Measurements from ENCODE around the gene RB1. TPM values are rescaled to one million over a fixed set of nuclear protein-coding genes. Genes with fewer than 3 reads are reported as not detected.

RB1 gene
- total RNA-seq = 10 to 100 TPM; 31.5 to 69.9 TPM
- 10 to 100 TPM in 1 of 2 donors, 1 to 10 TPM in 1; 10.0 to 20.6 TPM for polyA plus RNA-seq
- long read RNA-seq, donor 1, full-length matches to known transcripts = 3 of 69 reads
- long read RNA-seq, donor 1, partial matches to known transcripts = 66 of 69 reads
- long read RNA-seq, donor 1, other reads (novel, unspliced or antisense) = 0 of 69 reads
- long read RNA-seq, donor 2, partial matches to known transcripts = 0 of 1 reads
- long read RNA-seq, donor 2, other reads (novel, unspliced or antisense) = 0 of 1 reads
- long read RNA-seq, donor 3, full-length matches to known transcripts = 3 of 33 reads
- long read RNA-seq, donor 3, partial matches to known transcripts = 30 of 33 reads
- long read RNA-seq, donor 3, other reads (novel, unspliced or antisense) = 0 of 33 reads
- long read RNA-seq, donor 4, partial matches to known transcripts = 0 of 1 reads
- long read RNA-seq, donor 4, other reads (novel, unspliced or antisense) = 0 of 1 reads
- long read RNA-seq, donor 5, full-length matches to known transcripts = 7 of 7 reads
- long read RNA-seq, donor 5, partial matches to known transcripts = 0 of 7 reads
- long read RNA-seq, donor 5, other reads (novel, unspliced or antisense) = 0 of 7 reads

DNA sequence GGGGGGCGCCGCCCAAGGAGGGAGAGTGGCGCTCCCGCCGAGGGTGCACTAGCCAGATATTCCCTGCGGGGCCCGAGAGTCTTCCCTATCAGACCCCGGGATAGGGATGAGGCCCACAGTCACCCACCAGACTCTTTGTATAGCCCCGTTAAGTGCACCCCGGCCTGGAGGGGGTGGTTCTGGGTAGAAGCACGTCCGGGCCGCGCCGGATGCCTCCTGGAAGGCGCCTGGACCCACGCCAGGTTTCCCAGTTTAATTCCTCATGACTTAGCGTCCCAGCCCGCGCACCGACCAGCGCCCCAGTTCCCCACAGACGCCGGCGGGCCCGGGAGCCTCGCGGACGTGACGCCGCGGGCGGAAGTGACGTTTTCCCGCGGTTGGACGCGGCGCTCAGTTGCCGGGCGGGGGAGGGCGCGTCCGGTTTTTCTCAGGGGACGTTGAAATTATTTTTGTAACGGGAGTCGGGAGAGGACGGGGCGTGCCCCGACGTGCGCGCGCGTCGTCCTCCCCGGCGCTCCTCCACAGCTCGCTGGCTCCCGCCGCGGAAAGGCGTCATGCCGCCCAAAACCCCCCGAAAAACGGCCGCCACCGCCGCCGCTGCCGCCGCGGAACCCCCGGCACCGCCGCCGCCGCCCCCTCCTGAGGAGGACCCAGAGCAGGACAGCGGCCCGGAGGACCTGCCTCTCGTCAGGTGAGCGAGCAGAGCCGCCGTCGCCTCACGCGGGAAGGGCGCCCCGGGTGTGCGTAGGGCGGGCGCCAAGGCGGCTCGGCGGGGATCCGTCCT, at the start of gene RB1:
Gene RB1, plus strand, starts transcription at position 393 of the 784 bp plus-strand sequence. Its CDS starts 162 bp downstream, at position 555.
- H3K4me1 ChIP-seq (ENCODE audit: control insufficient read depth in 5 of 5, insufficient read depth in 5 of 5, low read length in 5 of 5) = peaks cover 5 to 14% (median 7%) of the 10 kb centered on the region in 5 donors
- no peaks in the 10 kb centered on the region for H3K9me3 ChIP-seq (ENCODE audit: control insufficient read depth in 4 of 4, insufficient read depth in 3 of 4, low read length in 3 of 4)
- ATAC-seq (ENCODE audit: insufficient read depth, low FRiP score) = peak; percentile 97
- H3K9ac ChIP-seq (ENCODE audit: insufficient read depth in 1 of 2, low read length in 2 of 2) = peak within 1 kb of the TSS; percentile 94 to 99
- no peaks in the 10 kb centered on the region for H3K27me3 ChIP-seq (ENCODE audit: control insufficient read depth in 3 of 3, insufficient read depth in 3 of 3, low read length in 2 of 3)
- TF ChIP-seq, protein P1, sequence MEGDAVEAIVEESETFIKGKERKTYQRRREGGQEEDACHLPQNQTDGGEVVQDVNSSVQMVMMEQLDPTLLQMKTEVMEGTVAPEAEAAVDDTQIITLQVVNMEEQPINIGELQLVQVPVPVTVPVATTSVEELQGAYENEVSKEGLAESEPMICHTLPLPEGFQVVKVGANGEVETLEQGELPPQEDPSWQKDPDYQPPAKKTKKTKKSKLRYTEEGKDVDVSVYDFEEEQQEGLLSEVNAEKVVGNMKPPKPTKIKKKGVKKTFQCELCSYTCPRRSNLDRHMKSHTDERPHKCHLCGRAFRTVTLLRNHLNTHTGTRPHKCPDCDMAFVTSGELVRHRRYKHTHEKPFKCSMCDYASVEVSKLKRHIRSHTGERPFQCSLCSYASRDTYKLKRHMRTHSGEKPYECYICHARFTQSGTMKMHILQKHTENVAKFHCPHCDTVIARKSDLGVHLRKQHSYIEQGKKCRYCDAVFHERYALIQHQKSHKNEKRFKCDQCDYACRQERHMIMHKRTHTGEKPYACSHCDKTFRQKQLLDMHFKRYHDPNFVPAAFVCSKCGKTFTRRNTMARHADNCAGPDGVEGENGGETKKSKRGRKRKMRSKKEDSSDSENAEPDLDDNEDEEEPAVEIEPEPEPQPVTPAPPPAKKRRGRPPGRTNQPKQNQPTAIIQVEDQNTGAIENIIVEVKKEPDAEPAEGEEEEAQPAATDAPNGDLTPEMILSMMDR (IDR thresholded peaks at IDR 0.05; ENCODE audit: control extremely low read depth, extremely low read depth) = no peak
- H3K4me3 ChIP-seq = peak within 1 kb of the TSS; percentile 98
- peaks cover 0 to 4% (median 2%) of the 10 kb centered on the region in 4 donors for H3K36me3 ChIP-seq (ENCODE audit: control insufficient read depth in 4 of 4, insufficient read depth in 4 of 4, low read length in 4 of 4)
- WGBS, 2 donors = 0 to 1% methylated on average over 75 to 96 of the region's 96 CpGs
- peak; percentile 93 to 94 (median 94) for DNase-seq
- H3K27ac ChIP-seq (ENCODE audit: low read depth in 1 of 2, low read length in 1 of 2) = peak within 1 kb of the TSS; percentile 100

DNA sequence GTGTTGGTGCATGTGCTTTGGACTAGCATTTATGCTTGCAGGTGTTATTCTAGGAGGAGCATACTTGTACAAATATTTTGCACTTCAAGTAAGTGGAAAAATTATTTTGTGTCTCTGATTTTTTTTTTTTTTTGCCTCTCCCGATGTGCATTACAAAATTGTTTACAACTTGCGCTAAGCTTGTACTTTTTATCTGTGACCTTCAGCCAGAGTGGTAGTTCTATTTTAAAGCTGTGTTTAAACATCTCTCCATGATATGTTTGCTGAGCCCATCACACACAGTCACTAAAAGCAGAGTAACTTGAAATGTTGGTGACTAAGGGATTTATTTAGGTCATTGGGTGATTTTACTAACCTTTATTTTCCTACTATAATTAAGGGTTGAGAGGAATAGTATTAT, 49.7 kb upstream of the RB1 start:
- Histone ChIP-seq H3K27me3 (ENCODE audit: control insufficient read depth in 3 of 3, insufficient read depth in 3 of 3, low read length in 2 of 3) (no peaks in the 10 kb centered on the region), H3K4me1 (ENCODE audit: control insufficient read depth in 5 of 5, insufficient read depth in 5 of 5, low read length in 5 of 5) (peaks cover 9 to 37% (median 19%) of the 10 kb centered on the region in 5 donors), H3K9ac (ENCODE audit: insufficient read depth in 1 of 2, low read length in 2 of 2) (no peak overlapping the region), H3K36me3 (ENCODE audit: control insufficient read depth in 4 of 4, insufficient read depth in 4 of 4, low read length in 4 of 4) (peaks cover 10 to 40% (median 19%) of the 10 kb centered on the region in 4 donors), H3K27ac (ENCODE audit: low read depth in 1 of 2, low read length in 1 of 2) (no peak overlapping the region), H3K9me3 (ENCODE audit: control insufficient read depth in 4 of 4, insufficient read depth in 3 of 4, low read length in 3 of 4) (no peaks in the 10 kb centered on the region), H3K4me3 (no peak overlapping the region)
- no peak for ATAC-seq (ENCODE audit: insufficient read depth, low FRiP score)
- DNase-seq = peak in 2 of 3 donors; percentile 79 to 85
- WGBS, 2 donors = 47 to 68% methylated on average over 2 of the region's 2 CpGs
- TF ChIP-seq, protein P1 (IDR thresholded peaks at IDR 0.05; ENCODE audit: control extremely low read depth, extremely low read depth) = no peak

DNA sequence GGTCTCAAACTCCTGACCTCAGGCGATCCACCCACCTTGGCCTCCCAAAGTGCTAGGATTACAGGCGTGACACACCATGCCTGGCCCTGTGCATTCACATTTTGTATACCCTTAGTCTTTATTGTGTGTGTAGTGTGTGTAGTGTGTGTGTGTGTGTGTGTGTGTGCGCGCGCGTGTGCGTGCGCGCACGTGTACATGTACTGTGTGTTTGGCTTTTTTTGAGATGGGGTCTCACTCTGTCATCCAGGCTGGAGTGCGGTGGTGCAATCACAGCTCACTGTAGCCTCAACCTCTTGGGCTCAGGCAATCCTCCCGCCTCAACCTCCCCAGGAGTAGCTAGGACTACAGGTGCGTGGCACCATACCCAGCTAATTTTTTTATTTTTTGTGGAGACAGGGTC, 48.5 kb upstream of the RB1 start:
- no peaks in the 10 kb centered on the region for H3K27me3 ChIP-seq (ENCODE audit: control insufficient read depth in 3 of 3, insufficient read depth in 3 of 3, low read length in 2 of 3)
- no peak overlapping the region for H3K9ac ChIP-seq (ENCODE audit: insufficient read depth in 1 of 2, low read length in 2 of 2)
- no peak overlapping the region for H3K4me3 ChIP-seq
- no peaks in the 10 kb centered on the region for H3K9me3 ChIP-seq (ENCODE audit: control insufficient read depth in 4 of 4, insufficient read depth in 3 of 4, low read length in 3 of 4)
- peaks cover 9 to 30% (median 19%) of the 10 kb centered on the region in 5 donors for H3K4me1 ChIP-seq (ENCODE audit: control insufficient read depth in 5 of 5, insufficient read depth in 5 of 5, low read length in 5 of 5)
- ATAC-seq (ENCODE audit: insufficient read depth, low FRiP score) (no peak), DNase-seq (no peak)
- H3K36me3 ChIP-seq (ENCODE audit: control insufficient read depth in 4 of 4, insufficient read depth in 4 of 4, low read length in 4 of 4) = peaks cover 10 to 49% (median 28%) of the 10 kb centered on the region in 4 donors
- TF ChIP-seq, protein P1 (IDR thresholded peaks at IDR 0.05; ENCODE audit: control extremely low read depth, extremely low read depth) = no peak
- WGBS, 2 donors = 95 to 96% methylated on average over 13 of the region's 13 CpGs
- H3K27ac ChIP-seq (ENCODE audit: low read depth in 1 of 2, low read length in 1 of 2) = no peak overlapping the region

Data from lung (tissue), 16 donors.